Naive B cell (primary cell): ENCODE measurements around the gene SELENOI. TPM values are rescaled to one million over a fixed set of nuclear protein-coding genes. Genes with fewer than 3 reads are reported as not detected.
"Not testable (repeated sequence)": the region's sequence is repeated elsewhere in the genome, so short reads cannot be mapped to it uniquely, and the experiment has no call there.

Experiments used
- ATAC-seq, 2 donors: fragments of 150-1000 bp; cut with Tn5 transposase; 2 replicates each; pipeline ENCODE4 v1.10.0; 2021; ENCODE audit warnings: low read depth in 2 of 2, mild to moderate bottlenecking in 2 of 2, moderate library complexity in 2 of 2
- DNase-seq: peaks from one replicate; pipeline ENCODE4 v3.0.0; 2022
- H3K27ac Mint-ChIP-seq, 6 donors: one replicate each; pipeline ENCODE4 v1.8.0; 2020 to 2022; ENCODE audit warnings: mild to moderate bottlenecking in 6 of 6, mixed read lengths in 6 of 6, moderate library complexity in 5 of 6, inconsistent platforms in 2 of 6
- H3K27me3 Mint-ChIP-seq, 3 donors: one replicate each; pipeline ENCODE4 v1.8.0; 2021 to 2022; ENCODE audit warnings: mixed read lengths in 3 of 3, mild to moderate bottlenecking in 1 of 3
- H3K36me3 Mint-ChIP-seq, 2 donors: one replicate each; pipeline ENCODE4 v1.8.0; 2020 to 2022; ENCODE audit warnings: mixed read lengths in 2 of 2, inconsistent platforms in 1 of 2, mild to moderate bottlenecking in 1 of 2
- H3K4me1 Mint-ChIP-seq, 3 donors: one replicate each; pipeline ENCODE4 v1.8.0; 2020 to 2022; ENCODE audit warnings: mixed read lengths in 3 of 3, inconsistent platforms in 1 of 3, mild to moderate bottlenecking in 1 of 3, moderate library complexity in 1 of 3
- H3K4me3 Mint-ChIP-seq, 8 donors: one replicate each; pipeline ENCODE4 v1.8.0; 2020 to 2022; ENCODE audit warnings: mild to moderate bottlenecking in 8 of 8, mixed read lengths in 8 of 8, moderate library complexity in 8 of 8, inconsistent platforms in 2 of 8
- H3K9me3 Mint-ChIP-seq, 7 donors: one replicate each; pipeline ENCODE4 v1.8.0; 2020 to 2022; ENCODE audit warnings: mixed read lengths in 7 of 7, mild to moderate bottlenecking in 5 of 7, inconsistent platforms in 2 of 7, moderate library complexity in 1 of 7
- polyA plus RNA-seq, 6 donors: library from polyadenylated mRNA; unstranded; fragments of 300-500 nt; fragmentation: Illumina TruSeq; gene quantifications; one replicate each; pipeline ENCODE4 v1.2.3, GENCODE V29; 2021; ENCODE audit warnings: low read depth in 6 of 6

SELENOI gene
- polyA plus RNA-seq, 6 donors from 2014 or later, result 1.2 to 8.0 (median 5.0) TPM

DNA sequence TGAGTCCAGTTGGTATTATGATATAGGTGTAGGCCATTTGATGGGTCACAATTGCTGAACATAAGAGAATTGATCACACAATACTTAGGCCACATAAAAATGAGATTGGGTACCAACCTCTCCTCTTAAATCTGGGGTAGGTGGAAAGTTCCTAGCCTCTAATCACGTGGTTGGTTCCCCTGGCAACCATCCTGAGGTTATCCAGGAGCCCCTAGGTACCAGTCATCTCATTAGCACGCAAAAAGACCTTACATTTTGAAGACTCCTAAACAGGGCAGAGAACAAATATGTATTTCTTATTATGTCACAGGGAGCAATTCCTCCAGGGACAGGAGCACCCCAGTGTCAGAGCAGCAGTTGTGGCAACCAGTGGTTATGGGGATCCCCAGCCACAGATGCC, 12.7 kb upstream of the SELENOI start:
- Mint-ChIP-seq H3K4me1 (peaks cover 6 to 9% (median 8%) of the 10 kb centered on the region in 3 donors), H3K4me3 (no peak overlapping the region), H3K27ac (peak overlapping the region in 1 of 6 donors; percentile 33), H3K27me3 (no peaks in the 10 kb centered on the region), H3K9me3 (no peaks in the 10 kb centered on the region), H3K36me3 (no peaks in the 10 kb centered on the region)
- ATAC-seq, result no peak
- DNase-seq, result no peak

DNA sequence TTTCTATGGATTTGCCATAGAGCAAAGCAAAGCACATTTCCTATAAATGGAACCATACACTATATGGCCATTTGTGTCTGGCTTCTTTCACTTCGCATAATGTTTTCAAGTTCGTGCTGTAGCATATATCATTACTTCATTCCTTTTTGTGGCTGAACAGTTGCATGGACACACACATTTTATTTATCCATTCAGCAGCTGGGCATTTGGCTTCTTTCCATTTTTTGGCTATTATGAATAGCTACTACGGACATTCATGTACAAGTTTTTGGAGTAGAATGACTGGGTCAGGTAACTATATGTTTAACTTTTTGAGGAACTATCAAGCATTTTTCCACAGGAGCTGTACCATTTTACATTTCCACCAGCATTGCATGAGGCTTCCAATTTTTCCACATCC, 10.7 kb upstream of the SELENOI start:
- no peak overlapping the region for H3K4me3 Mint-ChIP-seq
- H3K9me3 Mint-ChIP-seq, result no peaks in the 10 kb centered on the region
- H3K36me3 Mint-ChIP-seq, result no peaks in the 10 kb centered on the region
- peaks cover under 1 to 2% (median 2%) of the 10 kb centered on the region in 3 donors for H3K4me1 Mint-ChIP-seq
- H3K27me3 Mint-ChIP-seq, result no peaks in the 10 kb centered on the region
- ATAC-seq (no peak), DNase-seq (no peak)
- no peak overlapping the region for H3K27ac Mint-ChIP-seq

DNA sequence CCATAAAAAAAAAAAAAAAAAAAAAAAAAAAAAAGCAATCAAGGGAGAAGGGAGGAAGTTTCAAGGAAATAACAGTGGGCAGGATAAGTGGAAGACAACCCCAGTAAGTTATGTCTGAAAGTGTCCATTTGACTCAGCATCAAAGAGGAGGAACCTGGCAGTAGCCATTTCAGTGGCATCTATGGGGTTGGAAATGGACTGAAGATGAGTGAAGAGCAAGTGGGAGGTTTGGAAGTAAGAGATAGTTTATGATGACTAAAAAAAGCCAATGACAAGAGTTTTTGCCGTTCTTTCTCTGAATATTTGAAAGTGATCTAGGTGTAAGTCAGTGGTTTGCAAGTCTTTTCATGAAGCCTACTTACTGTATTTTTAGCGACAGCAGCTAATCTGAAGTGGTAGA, 9.2 kb upstream of the SELENOI start:
- Mint-ChIP-seq H3K36me3 (no peaks in the 10 kb centered on the region), H3K27me3 (no peaks in the 10 kb centered on the region), H3K9me3 (no peaks in the 10 kb centered on the region), H3K4me3 (no peak overlapping the region), H3K4me1 (no peaks in the 10 kb centered on the region), H3K27ac (peak overlapping the region in 1 of 6 donors; percentile 38)
- no peak for DNase-seq
- no peak for ATAC-seq

DNA sequence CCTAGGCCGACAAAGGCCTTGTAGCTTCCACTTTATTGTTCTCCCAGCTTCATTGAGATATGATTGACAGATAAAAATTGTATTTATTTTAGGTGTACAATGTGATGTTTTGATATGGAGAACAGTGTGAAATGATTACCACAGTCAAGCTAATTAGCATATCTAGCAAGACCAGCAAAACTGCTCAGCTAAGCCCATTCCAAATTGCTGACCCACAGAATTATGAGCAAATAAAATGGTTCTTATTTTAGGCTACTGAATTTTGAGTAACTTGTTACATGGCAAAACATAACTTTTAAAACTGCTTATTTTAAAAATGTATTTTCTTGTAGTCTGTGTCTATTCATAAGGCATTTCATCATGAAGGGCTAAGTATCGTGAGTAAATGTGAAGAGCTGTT, 8.6 kb upstream of the SELENOI start:
- Mint-ChIP-seq H3K27me3 (no peaks in the 10 kb centered on the region), H3K9me3 (no peaks in the 10 kb centered on the region), H3K36me3 (no peaks in the 10 kb centered on the region), H3K27ac (no peak overlapping the region), H3K4me3 (no peak overlapping the region), H3K4me1 (no peaks in the 10 kb centered on the region)
- ATAC-seq (no peak), DNase-seq (no peak)

DNA sequence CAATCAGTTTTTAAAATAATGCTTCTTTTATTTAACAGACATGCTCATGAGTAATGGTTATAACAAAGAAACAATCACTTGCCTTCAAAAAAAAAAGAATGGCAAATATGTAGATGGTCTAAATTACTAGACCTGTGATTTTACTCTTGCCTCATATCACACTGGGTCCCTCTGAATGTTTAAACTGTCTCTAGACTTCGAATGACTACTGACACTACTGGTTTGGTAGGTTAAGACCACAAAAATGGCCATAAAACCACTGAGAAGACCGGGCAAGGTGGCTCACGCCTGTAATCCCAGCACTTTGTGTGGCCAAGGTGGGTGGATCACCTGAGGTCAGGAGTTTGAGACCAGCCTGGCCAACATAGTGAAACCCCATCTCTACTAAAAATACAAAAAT, 5.1 kb upstream of the SELENOI start:
- Mint-ChIP-seq H3K27ac (peak overlapping the region in 1 of 6 donors; percentile 59), H3K27me3 (no peaks in the 10 kb centered on the region)

DNA sequence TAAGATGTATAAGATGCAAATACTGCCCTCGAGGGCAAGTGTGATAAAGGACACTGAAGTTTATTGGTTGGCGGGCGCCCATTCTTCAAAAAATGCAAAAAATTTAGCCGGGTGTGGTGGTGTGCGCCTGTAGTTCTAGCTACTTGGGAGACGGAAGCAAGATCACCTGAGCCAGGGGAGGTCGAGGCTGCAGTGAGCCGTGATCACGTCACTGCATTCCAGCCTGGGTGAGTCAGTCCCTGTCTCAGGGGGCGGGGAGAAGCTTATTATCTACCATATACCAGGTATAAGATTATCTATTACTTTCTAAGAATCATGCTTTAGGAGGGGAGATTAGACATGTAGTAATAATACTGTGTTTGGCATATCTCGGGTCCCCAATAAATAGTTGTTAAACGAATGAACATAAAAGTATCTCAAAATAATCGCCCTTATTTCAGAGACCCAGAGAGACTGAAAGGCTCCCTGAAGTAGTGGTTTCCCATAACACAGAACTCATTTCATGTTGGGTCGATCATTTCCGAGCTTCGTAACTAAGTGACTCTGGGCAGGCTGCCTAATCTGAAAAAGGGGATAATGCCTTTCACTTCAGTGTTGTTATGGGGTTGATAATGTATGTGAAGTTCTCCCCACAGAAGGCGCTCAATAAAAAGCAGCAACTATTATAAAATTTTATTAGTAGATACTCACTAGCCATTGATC, 1.2 kb upstream of the SELENOI start:
- Mint-ChIP-seq H3K9me3 (no peaks in the 10 kb centered on the region), H3K4me3 (peak overlapping the region; percentile 96 to 100 (median 98)), H3K36me3 (no peaks in the 10 kb centered on the region), H3K27ac (peak overlapping the region; percentile 91 to 99 (median 96)), H3K27me3 (no peaks in the 10 kb centered on the region), H3K4me1 (peaks cover 24 to 30% (median 30%) of the 10 kb centered on the region in 3 donors)
- no peak for DNase-seq
- ATAC-seq, result no peak

More for the DNA sequence above, 5.1 kb upstream of the SELENOI start:
- peaks cover 13 to 16% (median 15%) of the 10 kb centered on the region in 3 donors for H3K4me1 Mint-ChIP-seq
- H3K4me3 Mint-ChIP-seq, result peak overlapping the region in 1 of 8 donors; percentile 42
- no peaks in the 10 kb centered on the region for H3K36me3 Mint-ChIP-seq
- H3K9me3 Mint-ChIP-seq, result no peaks in the 10 kb centered on the region
- DNase-seq, result no peak
- no peak for ATAC-seq

DNA sequence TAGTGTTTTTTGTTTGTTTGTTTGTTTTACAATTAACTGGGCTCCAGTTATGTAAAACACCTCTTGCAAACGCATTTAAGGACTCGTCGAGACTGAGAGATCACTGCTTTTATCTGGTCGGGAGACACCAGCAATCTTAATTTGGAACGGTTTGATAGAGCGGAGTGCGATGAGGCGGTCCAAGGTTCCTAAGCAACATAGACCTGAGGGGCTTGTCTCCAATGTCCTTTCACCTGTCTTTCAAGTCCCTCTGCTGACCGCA, 729 bp upstream of the SELENOI start:
- Mint-ChIP-seq H3K4me1 (peaks cover 24 to 31% (median 30%) of the 10 kb centered on the region in 3 donors), H3K27ac (peak overlapping the region; percentile 91 to 99 (median 96)), H3K27me3 (no peaks in the 10 kb centered on the region), H3K4me3 (peak overlapping the region; percentile 96 to 100 (median 98)), H3K9me3 (no peaks in the 10 kb centered on the region), H3K36me3 (no peaks in the 10 kb centered on the region)
- no peak for DNase-seq
- ATAC-seq, result no peak

DNA sequence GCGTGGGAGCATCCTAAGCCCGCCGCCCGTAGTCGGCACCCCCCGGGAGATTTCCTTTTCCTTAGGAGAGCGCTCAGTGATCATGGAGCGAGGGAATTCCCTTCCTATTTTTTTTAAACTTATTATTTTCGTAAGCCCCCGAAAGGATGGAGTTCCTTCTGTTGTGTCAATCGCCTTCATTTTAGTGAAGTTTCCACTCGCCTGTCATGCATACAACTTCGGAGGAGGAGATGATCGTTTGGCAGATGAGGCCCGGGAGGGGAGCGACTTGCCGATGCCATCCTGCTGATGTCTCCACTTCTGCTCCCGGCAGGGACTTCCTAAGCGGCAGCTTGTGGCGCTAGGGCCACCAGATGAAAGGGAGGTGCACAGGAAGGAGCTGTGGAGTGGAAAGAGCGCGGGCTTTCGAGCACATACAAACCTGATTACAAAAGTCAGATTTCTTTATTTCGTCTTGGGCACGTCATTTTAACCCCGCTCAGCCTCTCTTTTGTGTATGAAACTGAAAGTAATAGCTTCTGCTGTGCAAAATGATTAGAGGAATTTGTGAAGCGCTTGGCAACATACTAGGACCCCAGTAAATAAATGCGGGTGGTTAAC, 611 bp downstream of the SELENOI start, which contains the start of gene ADGRF3:
Gene ADGRF3, minus strand, starts transcription at position 336 of the 600 bp plus-strand sequence. CDS start 555 bp downstream, outside the sequence.
- DNase-seq, result peak; percentile 60
- ATAC-seq, result peak; percentile 15 to 16
- Mint-ChIP-seq H3K27me3 (no peaks in the 10 kb centered on the region), H3K27ac (peak within 1 kb of the TSS; percentile 96 to 99 (median 98)), H3K9me3 (no peaks in the 10 kb centered on the region), H3K36me3 (no peaks in the 10 kb centered on the region), H3K4me3 (peak within 1 kb of the TSS; percentile 96 to 100 (median 98)), H3K4me1 (peaks cover 28 to 38% (median 35%) of the 10 kb centered on the region in 3 donors)

DNA sequence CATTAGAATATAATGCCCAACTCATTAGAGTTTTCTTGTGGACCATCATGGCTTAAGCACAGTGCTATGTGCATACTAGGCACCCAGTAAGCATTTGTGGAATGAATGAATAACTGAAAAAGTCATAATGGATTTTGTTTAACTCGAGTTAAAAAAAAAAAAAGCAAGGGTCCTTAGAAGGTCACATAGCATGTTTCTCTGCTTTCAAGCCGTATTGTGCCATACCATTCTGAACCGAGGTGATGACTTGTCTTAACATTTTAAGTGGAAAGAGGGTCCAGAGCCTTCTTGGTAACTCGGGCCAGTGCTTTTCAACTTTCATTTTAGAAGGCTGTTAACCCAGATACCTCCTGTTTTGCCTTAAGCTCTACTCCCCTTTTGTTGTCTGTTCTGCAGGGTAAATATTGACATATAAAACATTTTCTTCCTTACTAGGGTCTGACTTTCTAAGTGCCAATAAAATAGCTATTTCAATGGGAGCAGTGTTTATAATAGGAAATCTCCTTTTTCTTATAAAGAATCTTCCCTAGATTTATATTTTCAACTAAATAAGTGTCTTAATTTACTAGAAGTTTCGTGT, 1.4 kb downstream of the SELENOI start:
- Mint-ChIP-seq H3K4me1 (peaks cover 33 to 45% (median 39%) of the 10 kb centered on the region in 3 donors), H3K9me3 (no peaks in the 10 kb centered on the region), H3K27me3 (no peaks in the 10 kb centered on the region), H3K4me3 (peak overlapping the region; percentile 96 to 100 (median 98)), H3K27ac (peak overlapping the region; percentile 90 to 99 (median 98)), H3K36me3 (no peaks in the 10 kb centered on the region)
- no peak for DNase-seq
- ATAC-seq, result no peak

DNA sequence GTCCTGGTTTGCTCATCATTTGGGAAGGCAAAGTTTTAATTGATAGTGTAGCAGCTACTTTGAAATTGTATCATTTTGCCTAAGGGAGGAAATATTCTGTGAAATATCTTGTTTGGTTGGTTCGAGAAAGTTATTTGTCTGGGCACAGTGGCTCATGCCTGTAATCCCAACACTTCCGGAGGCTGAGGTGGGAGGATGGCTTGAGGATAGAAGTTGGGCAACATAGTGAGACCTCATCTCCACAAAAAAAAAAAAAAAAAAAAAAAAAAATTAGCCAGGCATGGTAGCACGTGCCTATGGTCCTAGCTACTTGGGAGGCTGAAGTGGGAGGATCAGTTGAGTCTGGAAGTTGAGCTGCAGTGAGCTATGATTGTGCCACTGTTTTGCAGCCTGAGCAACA, 3.7 kb downstream of the SELENOI start:
- Mint-ChIP-seq H3K9me3 (no peaks in the 10 kb centered on the region), H3K36me3 (no peaks in the 10 kb centered on the region), H3K27ac (peak overlapping the region in 1 of 6 donors; percentile 6), H3K4me1 (peaks cover 33 to 52% (median 40%) of the 10 kb centered on the region in 3 donors), H3K27me3 (no peaks in the 10 kb centered on the region), H3K4me3 (no peak overlapping the region)
- ATAC-seq (no peak), DNase-seq (no peak)

DNA sequence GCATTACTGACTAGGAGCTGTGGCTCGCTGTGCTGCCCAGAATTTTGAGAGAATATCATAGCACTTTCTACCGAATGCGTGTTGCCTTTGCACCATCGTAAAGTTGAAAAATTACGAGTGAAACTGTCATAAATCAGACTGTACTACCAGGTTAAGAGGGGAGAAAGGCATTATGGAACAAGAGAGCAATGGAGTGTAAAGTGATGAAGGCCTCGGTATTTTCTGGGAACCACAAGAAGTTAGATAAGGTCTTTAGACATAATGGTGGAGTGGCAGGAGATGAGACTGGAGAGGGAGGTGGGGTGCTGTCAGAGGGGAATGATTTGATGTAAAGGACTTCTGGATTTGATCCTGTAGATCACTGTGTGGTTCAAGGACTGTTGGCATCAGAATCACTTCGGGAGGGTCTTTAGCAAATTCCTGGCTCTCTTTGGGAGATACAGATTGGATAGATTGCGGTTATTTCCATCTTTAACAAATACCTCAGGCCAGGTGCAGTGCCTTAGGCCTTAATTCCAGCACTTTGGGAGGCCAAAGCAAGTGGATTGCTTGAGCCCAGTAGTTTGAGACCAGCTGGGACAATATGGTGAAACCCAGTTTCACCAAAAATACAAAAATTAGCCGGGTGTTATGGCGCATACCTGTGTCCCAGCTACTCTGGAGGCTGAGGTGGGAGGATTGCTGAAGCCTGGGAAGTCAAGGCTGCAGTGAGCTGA, 5.6 kb downstream of the SELENOI start:
- no peak for ATAC-seq
- Mint-ChIP-seq H3K27ac (peak overlapping the region in 2 of 6 donors; percentile 52 to 57), H3K4me3 (no peak overlapping the region), H3K27me3 (no peaks in the 10 kb centered on the region), H3K4me1 (peaks cover 28 to 52% (median 38%) of the 10 kb centered on the region in 3 donors), H3K9me3 (no peaks in the 10 kb centered on the region), H3K36me3 (no peaks in the 10 kb centered on the region)
- DNase-seq, result no peak

DNA sequence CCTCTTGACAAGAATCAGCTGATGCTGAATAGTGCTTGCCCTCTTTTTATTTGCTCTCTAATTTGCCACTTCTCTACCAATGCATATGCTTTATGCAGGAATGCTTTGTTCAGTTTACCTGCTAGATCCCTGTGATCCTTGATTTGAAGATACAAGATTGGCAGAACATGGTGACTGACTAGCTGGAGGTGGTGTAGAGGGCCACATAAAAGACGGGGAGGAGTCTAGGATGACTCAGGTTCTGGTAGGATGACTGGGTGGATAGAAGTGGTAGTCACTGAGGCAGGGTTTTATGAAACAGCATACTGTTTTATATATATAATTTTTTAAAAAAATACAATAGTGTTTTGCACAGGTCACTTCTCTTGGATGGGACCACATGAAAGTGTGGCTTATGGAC, 6.9 kb downstream of the SELENOI start:
- Mint-ChIP-seq H3K4me3 (no peak overlapping the region), H3K36me3 (no peaks in the 10 kb centered on the region), H3K4me1 (peaks cover 28 to 52% (median 36%) of the 10 kb centered on the region in 3 donors), H3K27ac (no peak overlapping the region), H3K27me3 (no peaks in the 10 kb centered on the region), H3K9me3 (no peaks in the 10 kb centered on the region)
- DNase-seq (no peak), ATAC-seq (no peak)

DNA sequence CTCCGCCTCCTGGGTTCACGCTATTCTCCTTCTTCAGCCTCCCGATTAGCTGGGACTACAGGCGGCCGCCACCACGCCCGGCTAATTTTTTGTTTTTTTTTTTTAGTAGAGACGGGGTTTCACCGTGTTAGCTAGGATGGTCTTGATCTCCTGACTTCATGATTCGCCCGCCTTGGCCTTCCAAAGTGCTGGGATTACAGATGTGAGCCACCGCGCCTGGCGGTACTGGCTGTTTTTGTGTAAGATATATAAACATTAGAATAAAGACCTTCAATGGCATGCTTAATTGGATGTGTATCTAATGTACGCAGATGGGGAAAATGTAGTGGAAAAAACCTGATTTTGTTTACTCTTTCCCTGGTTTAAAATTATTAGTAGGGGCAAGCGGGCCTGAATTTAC, 8.5 kb downstream of the SELENOI start:
- H3K36me3 Mint-ChIP-seq, H3K27me3 Mint-ChIP-seq, H3K4me3 Mint-ChIP-seq, ATAC-seq, H3K9me3 Mint-ChIP-seq, DNase-seq, H3K27ac Mint-ChIP-seq: not testable (repeated sequence)
- peaks cover 35 to 57% (median 36%) of the 10 kb centered on the region in 3 donors for H3K4me1 Mint-ChIP-seq
